Transverse colon (tissue), 4 donors: Measurements from ENCODE around the gene GAP43. TPM values are rescaled to one million over a fixed set of nuclear protein-coding genes. Genes with fewer than 3 reads are reported as not detected.

Experiments used
- DNase-seq: peaks from one replicate; pipeline ENCODE4 v3.0.0-alpha.2; 2019
- H3K27ac ChIP-seq, 4 donors: fragments of 200-600 bp; sonication (generic); 2 replicates each; pipeline ENCODE4 v1.5.1; 2016 to 2018; ENCODE audit warnings: inconsistent platforms in 4 of 4
- H3K27me3 ChIP-seq: fragments of 200-600 bp; sonication (generic); 2 replicates; pipeline ENCODE4 v1.5.1; 2017; ENCODE audit warnings: inconsistent platforms
- H3K36me3 ChIP-seq, 4 donors: fragments of 200-600 bp; sonication (generic); 2 replicates each; pipeline ENCODE4 v1.5.1; 2017 to 2019; ENCODE audit warnings: inconsistent platforms in 4 of 4
- H3K4me1 ChIP-seq, 4 donors: fragments of 200-600 bp; sonication (generic); 2 replicates each; pipeline ENCODE4 v1.5.1; 2017 to 2020; ENCODE audit warnings: inconsistent platforms in 4 of 4
- H3K4me3 ChIP-seq, 4 donors: fragments of 200-600 bp; sonication (generic); 1 replicate in 1 of 4; 2 replicates in 3 of 4; pipeline versions ENCODE4 v1.5.1 to v1.6.1; 2017 to 2019; ENCODE audit warnings: inconsistent platforms in 4 of 4
- H3K9me3 ChIP-seq, 2 donors: fragments of 200-600 bp; sonication (generic); 2 replicates each; pipeline ENCODE4 v1.5.1; 2017 to 2019; ENCODE audit warnings: inconsistent platforms in 2 of 2
- CTCF ChIP-seq, 5 experiments: fragments of 200-600 bp in 3 of 5; fragments of 450-650 bp in 2 of 5; sonication (generic) in 3 of 5; IDR thresholded peaks; 1 replicate in 2 of 5; 2 replicates in 3 of 5; pipeline ENCODE4 v1.5.1; 2016 to 2017; ENCODE audit warnings: antibody characterized with exemption in 5 of 5, inconsistent platforms in 3 of 5, mild to moderate bottlenecking in 2 of 5, moderate library complexity in 1 of 5
- EP300 ChIP-seq: sonication (generic); formaldehyde crosslinking; IDR thresholded peaks from one replicate; pipeline ENCODE4 v1.6.1; 2017; ENCODE audit warnings: antibody characterized with exemption, low read depth
- POLR2A ChIP-seq: fragments of 450-650 bp; IDR thresholded peaks from one replicate; pipeline ENCODE4 v1.6.1; 2016; ENCODE audit warnings: antibody characterized with exemption, mild to moderate bottlenecking, moderate library complexity
- POLR2AphosphoS5 ChIP-seq, 3 donors: sonication (generic); formaldehyde crosslinking; IDR thresholded peaks; one replicate each; pipeline ENCODE4 v1.6.1; 2016; ENCODE audit warnings: antibody characterized with exemption in 3 of 3
- WGBS, 2 donors: methylation state at CpG; one replicate each; pipeline ENCODE4 v1.1.5; 2018; ENCODE audit warnings: low coverage in 1 of 2; 5-methylcytosine and 5-hydroxymethylcytosine counted together
- in situ Hi-C, 4 donors: fragments of 200-750 bp; cut with MboI; loops; one replicate each; pipeline versions ENCODE4 v1.15.0 to v1.15.1; 2017; ENCODE audit warnings: low sequenced_read_pairs in 3 of 4, low pct_ligation_motif_present in 1 of 4, low pct_unique_long_range_greater_than_20kb in 1 of 4
- intact Hi-C: fragments of 100-400 bp; cut with DNase I; formaldehyde crosslinking; loops from one replicate; pipeline ENCODE4 v1.15.1; 2023; ENCODE audit warnings: low total_unique reads
- total RNA-seq, 4 donors: library from RNA; depleted of rRNA; stranded (reverse); fragments of >200 nt; gene quantifications; one replicate each; pipeline ENCODE4 v1.1.0, GENCODE V29; 2016

Gene GAP43
- total RNA-seq, 4 donors from 2014 or later, result 2.2 to 3.5 (median 2.6) TPM; not detected in 1

- H3K27me3 ChIP-seq, result no peaks in the 10 kb centered on the region
- H3K9me3 ChIP-seq, result no peaks in the 10 kb centered on the region
- H3K27ac ChIP-seq, result no peak overlapping the region
- no peak for DNase-seq
- TF ChIP-seq POLR2A (no peak), EP300 (no peak), POLR2AphosphoS5 (IDR thresholded peaks at IDR 0.05) (no peak), CTCF (IDR thresholded peaks at IDR 0.05) (no peak)
- 92 to 100% methylated on average over 2 of the region's 2 CpGs for WGBS, 2 donors
- no peak overlapping the region for H3K4me3 ChIP-seq
- no peaks in the 10 kb centered on the region for H3K4me1 ChIP-seq
- in situ Hi-C loops (no loop called here), intact Hi-C loops (no loop called here)
- H3K36me3 ChIP-seq, result no peaks in the 10 kb centered on the region
These were observed 79.3 kb downstream of the GAP43 start for GRCh38 chr3:115702598-115702997.

- WGBS, 2 donors, result 48 to 63% methylated on average over 4 of the region's 4 CpGs
- Histone ChIP-seq H3K4me3 (no peak overlapping the region), H3K4me1 (no peaks in the 10 kb centered on the region), H3K27me3 (no peaks in the 10 kb centered on the region), H3K9me3 (no peaks in the 10 kb centered on the region), H3K27ac (no peak overlapping the region), H3K36me3 (no peaks in the 10 kb centered on the region)
- DNase-seq, result no peak
- intact Hi-C loops (no loop called here), in situ Hi-C loops (no loop called here)
- TF ChIP-seq EP300 (no peak), CTCF (IDR thresholded peaks at IDR 0.05) (no peak), POLR2AphosphoS5 (IDR thresholded peaks at IDR 0.05) (no peak), POLR2A (no peak)
These were observed 81.5 kb downstream of the GAP43 start for GRCh38 chr3:115704661-115705338.

- Histone ChIP-seq H3K27ac (no peak overlapping the region), H3K4me1 (no peaks in the 10 kb centered on the region), H3K4me3 (no peak overlapping the region), H3K9me3 (no peaks in the 10 kb centered on the region), H3K36me3 (no peaks in the 10 kb centered on the region), H3K27me3 (no peaks in the 10 kb centered on the region)
- intact Hi-C loops, result no loop called here
- in situ Hi-C loops, result no loop called here
- TF ChIP-seq POLR2A (no peak), CTCF (IDR thresholded peaks at IDR 0.05) (no peak), EP300 (no peak), POLR2AphosphoS5 (IDR thresholded peaks at IDR 0.05) (no peak)
- 62 to 65% methylated on average over 3 of the region's 3 CpGs for WGBS, 2 donors
- no peak for DNase-seq
These were observed 83.1 kb downstream of the GAP43 start for GRCh38 chr3:115706311-115706829.

GRCh38 chr3:115708540-115708939 is 85.2 kb downstream of the GAP43 start:
- intact Hi-C loops (no loop called here), in situ Hi-C loops (no loop called here)
- no peaks in the 10 kb centered on the region for H3K36me3 ChIP-seq
- H3K4me1 ChIP-seq, result no peaks in the 10 kb centered on the region
- TF ChIP-seq POLR2A, result no peak
- TF ChIP-seq POLR2AphosphoS5 (IDR thresholded peaks at IDR 0.05), result no peak
- TF ChIP-seq EP300, result no peak
- TF ChIP-seq CTCF (IDR thresholded peaks at IDR 0.05), result no peak
- H3K9me3 ChIP-seq, result no peaks in the 10 kb centered on the region
- no peak for DNase-seq
- no peak overlapping the region for H3K4me3 ChIP-seq
- H3K27me3 ChIP-seq, result no peaks in the 10 kb centered on the region
- no peak overlapping the region for H3K27ac ChIP-seq
- 70 to 76% methylated on average over 2 of the region's 2 CpGs for WGBS, 2 donors
